ENCODE measurements around the gene PNMT. TPM values are rescaled to one million over a fixed set of nuclear protein-coding genes. Genes with fewer than 3 reads are reported as not detected.
A peak's percentile ranks its signal among the peaks of the same experiment; 100 is the strongest.

PNMT gene
- total RNA-seq, 4 donors from 2014 or later, result 3.8 to 5.0 (median 4.7) TPM; not detected in 1

DNA sequence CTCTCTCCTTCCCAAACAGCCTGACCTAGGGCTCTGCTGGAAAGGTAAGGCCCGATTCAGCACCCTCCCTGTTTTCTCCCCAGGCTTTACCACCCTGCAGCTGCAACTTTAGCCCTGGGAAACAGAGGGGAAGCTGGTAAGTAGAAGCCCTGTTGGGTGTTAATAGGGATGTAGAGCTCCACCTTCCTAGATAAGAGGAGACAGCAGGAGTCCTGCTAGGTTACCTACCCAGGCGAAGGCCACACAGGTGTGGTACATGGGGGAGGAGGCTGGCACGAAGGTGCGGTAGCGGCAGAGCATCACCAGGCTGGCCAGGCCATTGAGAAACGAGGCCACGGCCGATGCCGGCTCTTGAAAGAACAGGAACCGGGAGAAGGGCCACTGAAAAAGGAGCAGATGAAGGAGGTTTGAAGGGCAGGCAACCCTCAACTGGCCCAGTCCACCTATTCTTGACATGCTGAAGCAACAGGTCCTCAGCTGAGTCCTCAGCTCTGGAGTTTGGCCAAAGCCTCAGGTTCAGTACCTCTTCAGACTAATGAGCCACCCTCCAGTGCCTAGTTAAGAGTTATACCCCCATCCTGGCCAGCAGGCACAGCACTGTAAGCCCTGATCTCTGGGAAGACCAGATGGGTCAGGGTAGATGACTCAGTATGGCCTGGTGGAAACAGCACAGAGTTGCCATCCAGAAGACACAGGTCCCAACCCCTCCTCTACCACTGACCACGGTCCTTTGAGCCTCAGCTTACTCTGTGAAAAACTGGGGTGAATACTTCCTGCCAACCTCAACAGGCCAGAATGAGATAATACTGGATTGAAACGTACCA lies 16.3 kb downstream of the PNMT start:
- Histone ChIP-seq H3K36me3 (no peaks in the 10 kb centered on the region), H3K27ac (no peak overlapping the region)
- no peak for TF ChIP-seq POLR2A (IDR thresholded peaks at IDR 0.05)
- TF ChIP-seq, protein P1, sequence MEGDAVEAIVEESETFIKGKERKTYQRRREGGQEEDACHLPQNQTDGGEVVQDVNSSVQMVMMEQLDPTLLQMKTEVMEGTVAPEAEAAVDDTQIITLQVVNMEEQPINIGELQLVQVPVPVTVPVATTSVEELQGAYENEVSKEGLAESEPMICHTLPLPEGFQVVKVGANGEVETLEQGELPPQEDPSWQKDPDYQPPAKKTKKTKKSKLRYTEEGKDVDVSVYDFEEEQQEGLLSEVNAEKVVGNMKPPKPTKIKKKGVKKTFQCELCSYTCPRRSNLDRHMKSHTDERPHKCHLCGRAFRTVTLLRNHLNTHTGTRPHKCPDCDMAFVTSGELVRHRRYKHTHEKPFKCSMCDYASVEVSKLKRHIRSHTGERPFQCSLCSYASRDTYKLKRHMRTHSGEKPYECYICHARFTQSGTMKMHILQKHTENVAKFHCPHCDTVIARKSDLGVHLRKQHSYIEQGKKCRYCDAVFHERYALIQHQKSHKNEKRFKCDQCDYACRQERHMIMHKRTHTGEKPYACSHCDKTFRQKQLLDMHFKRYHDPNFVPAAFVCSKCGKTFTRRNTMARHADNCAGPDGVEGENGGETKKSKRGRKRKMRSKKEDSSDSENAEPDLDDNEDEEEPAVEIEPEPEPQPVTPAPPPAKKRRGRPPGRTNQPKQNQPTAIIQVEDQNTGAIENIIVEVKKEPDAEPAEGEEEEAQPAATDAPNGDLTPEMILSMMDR (IDR thresholded peaks at IDR 0.05), result no peak

DNA sequence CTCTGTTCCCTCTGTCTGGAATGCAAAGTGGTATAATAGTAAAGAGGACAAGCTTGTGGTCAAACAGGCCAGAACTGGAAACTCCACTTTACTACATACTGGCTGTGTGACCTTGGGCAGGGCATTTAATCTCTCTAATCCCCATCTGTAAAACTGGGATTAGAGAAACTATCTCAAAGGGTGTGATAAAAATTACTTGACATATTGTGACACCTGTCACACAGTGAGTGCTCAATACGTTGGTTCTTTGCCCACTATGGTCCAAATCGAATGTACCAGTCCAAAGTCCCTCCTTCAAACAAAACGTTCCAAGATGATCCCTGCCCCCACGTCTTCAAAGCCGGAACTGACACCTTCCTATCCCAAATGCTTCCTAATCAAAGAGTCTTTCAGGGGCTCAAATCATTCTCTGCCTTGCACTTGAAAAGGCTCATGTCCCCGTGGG lies 18.9 kb downstream of the PNMT start:
- H3K4me3 ChIP-seq, result peak overlapping the region; percentile 59 to 64
- H3K36me3 ChIP-seq, result no peaks in the 10 kb centered on the region
- DNase-seq, result no peak
- H3K27ac ChIP-seq, result peak overlapping the region in 1 of 2 donors; percentile 86
- no peaks in the 10 kb centered on the region for H3K27me3 ChIP-seq
- H3K4me1 ChIP-seq, result peaks cover 0 to 6% of the 10 kb centered on the region in 2 donors
- intact Hi-C loops (cut with DNase I; ENCODE audit: low total_unique reads), result loop anchor here (10.0 kb wide), 1 partner anchor 52 kb away; the partner anchor contains the start of gene STARD3
- TF ChIP-seq, protein P1 (IDR thresholded peaks at IDR 0.05), result no peak
- no peak for TF ChIP-seq POLR2A (IDR thresholded peaks at IDR 0.05)
- no peaks in the 10 kb centered on the region for H3K9me3 ChIP-seq

More for the DNA sequence above, 16.3 kb downstream of the PNMT start:
- Histone ChIP-seq H3K4me3 (no peak overlapping the region), H3K4me1 (peaks cover 0 to 6% of the 10 kb centered on the region in 2 donors), H3K27me3 (no peaks in the 10 kb centered on the region), H3K9me3 (no peaks in the 10 kb centered on the region)
- intact Hi-C loops (cut with DNase I; ENCODE audit: low total_unique reads), result loop anchor here (10.0 kb wide), 1 partner anchor 50 kb away; the partner anchor contains the start of gene STARD3
- DNase-seq, result no peak

DNA sequence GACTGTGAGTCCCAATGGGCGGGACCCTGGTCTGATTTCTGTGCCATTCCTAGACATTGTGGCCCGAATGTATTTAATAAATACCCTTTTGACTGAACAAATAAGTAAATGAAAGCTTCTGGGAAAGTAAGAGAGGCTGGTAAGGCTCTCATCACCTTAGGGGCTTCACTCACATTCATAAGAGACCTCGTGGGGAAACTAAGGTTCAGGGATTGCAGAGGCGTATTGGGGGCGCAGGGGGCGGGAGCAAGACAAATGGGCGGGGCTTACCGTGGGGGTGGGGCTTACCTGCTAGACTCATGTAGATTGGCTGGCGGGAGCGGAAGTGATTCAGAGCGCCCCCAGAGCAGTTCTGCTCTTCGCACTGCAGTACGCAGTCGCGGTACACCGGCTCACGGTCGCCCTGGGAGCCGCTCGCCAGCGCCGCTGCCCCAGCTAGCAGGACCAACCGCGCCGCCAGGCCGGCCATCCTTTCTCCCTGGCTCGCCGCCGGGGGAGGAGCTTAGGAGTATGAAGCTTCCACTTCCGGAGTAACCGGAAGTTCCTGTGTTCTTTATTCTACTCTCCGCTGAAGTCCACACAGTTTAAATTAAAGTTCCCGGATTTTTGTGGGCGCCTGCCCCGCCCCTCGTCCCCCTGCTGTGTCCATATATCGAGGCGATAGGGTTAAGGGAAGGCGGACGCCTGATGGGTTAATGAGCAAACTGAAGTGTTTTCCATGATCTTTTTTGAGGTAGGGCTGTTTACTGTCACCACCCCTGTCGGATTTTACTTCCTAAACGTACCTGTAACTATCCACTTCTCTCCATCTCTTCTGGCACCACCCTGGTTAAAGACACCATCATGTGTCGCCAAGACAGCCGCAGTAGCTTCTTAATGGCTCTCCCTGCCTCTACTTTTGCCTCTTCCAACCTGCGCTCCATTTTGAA lies 19.6 kb downstream of the PNMT start, which contains the start of gene PGAP3:
Gene PGAP3, minus strand, starts transcription at position 512 of the 929 bp plus-strand sequence. Its CDS starts 43 bp downstream, at position 469.
- peak within 1 kb of the TSS; percentile 59 to 64 for H3K4me3 ChIP-seq
- intact Hi-C loops (cut with DNase I; ENCODE audit: low total_unique reads), result loop anchor here (10.0 kb wide), 1 partner anchor 53 kb away; the partner anchor contains the start of gene STARD3
- H3K27me3 ChIP-seq, result no peaks in the 10 kb centered on the region
- DNase-seq, result peak; percentile 81 to 90
- H3K27ac ChIP-seq, result peak within 1 kb of the TSS; percentile 85 to 86
- peaks cover 0 to 6% of the 10 kb centered on the region in 2 donors for H3K4me1 ChIP-seq
- H3K9me3 ChIP-seq, result no peaks in the 10 kb centered on the region
- H3K36me3 ChIP-seq, result no peaks in the 10 kb centered on the region
- TF ChIP-seq, protein P1 (IDR thresholded peaks at IDR 0.05), result peak in 1 of 4 experiments; percentile 20
- TF ChIP-seq POLR2A (IDR thresholded peaks at IDR 0.05), result peak in 1 of 2 donors; percentile 49

DNA sequence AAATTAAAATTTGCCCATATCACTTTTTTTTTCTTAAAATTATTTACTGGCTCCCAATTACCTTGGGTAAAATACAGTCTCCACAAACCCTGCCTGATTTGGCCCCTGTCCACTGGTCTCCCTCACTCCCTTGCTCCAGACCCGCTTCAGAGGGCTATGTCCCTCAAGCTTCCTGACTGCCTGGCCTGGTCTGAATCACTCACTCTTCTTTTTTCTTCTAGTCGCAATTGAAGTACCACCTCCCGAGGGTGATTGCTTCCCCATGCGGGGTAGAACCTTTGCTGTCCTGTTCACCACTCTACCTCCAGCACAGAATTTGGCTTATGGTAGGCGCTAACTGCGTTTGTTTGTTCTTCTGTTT lies 20.2 kb downstream of the PNMT start:
- H3K4me3 ChIP-seq, result peak overlapping the region; percentile 59 to 64
- H3K27ac ChIP-seq, result peak overlapping the region; percentile 85 to 86
- H3K27me3 ChIP-seq, result no peaks in the 10 kb centered on the region
- DNase-seq, result no peak
- intact Hi-C loops (cut with DNase I; ENCODE audit: low total_unique reads), result loop anchor here (10.0 kb wide), 1 partner anchor 54 kb away; the partner anchor contains the start of gene STARD3
- TF ChIP-seq, protein P1 (IDR thresholded peaks at IDR 0.05), result no peak
- no peaks in the 10 kb centered on the region for H3K9me3 ChIP-seq
- no peaks in the 10 kb centered on the region for H3K36me3 ChIP-seq
- H3K4me1 ChIP-seq, result peaks cover 0 to 6% of the 10 kb centered on the region in 2 donors

Data from uterus (tissue), 4 donors.